Smooth muscle cell (in vitro differentiated cells): ENCODE measurements around the gene CPT1C. TPM values are rescaled to one million over a fixed set of nuclear protein-coding genes. Genes with fewer than 3 reads are reported as not detected.

ENCODE experiments used
- DNase-seq: peaks from one replicate; lab custom pipeline; 2025; ENCODE audit not compliant: unreplicated experiment; lab: John Stamatoyannopoulos, UW
- H2AFZ ChIP-seq: fragments of 200-600 bp; sonication (generic); 2 replicates; pipeline ENCODE4 v1.6.0; 2016; ENCODE audit warnings: antibody characterized with exemption, low read depth, mild to moderate bottlenecking
- H3F3A ChIP-seq: fragments of 200-600 bp; sonication (generic); 2 replicates; pipeline ENCODE4 v1.6.0; 2017; ENCODE audit warnings: antibody characterized with exemption, low read depth
- H3K27ac ChIP-seq: fragments of 200-600 bp; sonication (generic); 2 replicates; pipeline ENCODE4 v1.5.1; 2016; ENCODE audit warnings: low read depth, mild to moderate bottlenecking
- H3K27me3 ChIP-seq: fragments of 200-600 bp; sonication (generic); 2 replicates; pipeline ENCODE4 v1.6.1; 2016; ENCODE audit warnings: low read depth, mild to moderate bottlenecking
- H3K36me3 ChIP-seq: fragments of 200-600 bp; sonication (generic); 2 replicates; pipeline ENCODE4 v1.5.1; 2016; ENCODE audit warnings: low read depth
- H3K4me1 ChIP-seq: fragments of 200-600 bp; sonication (generic); 2 replicates; pipeline ENCODE4 v1.5.1; 2016; ENCODE audit warnings: low read depth
- H3K4me2 ChIP-seq: fragments of 200-600 bp; sonication (generic); 2 replicates; pipeline ENCODE4 v1.6.0; 2016; ENCODE audit warnings: mild to moderate bottlenecking
- H3K4me3 ChIP-seq: fragments of 200-600 bp; sonication (generic); 2 replicates; pipeline ENCODE4 v1.5.1; 2016; ENCODE audit warnings: mild to moderate bottlenecking
- H3K79me2 ChIP-seq: fragments of 200-600 bp; sonication (generic); 2 replicates; pipeline ENCODE4 v1.6.0; 2016; ENCODE audit warnings: low read depth, mild to moderate bottlenecking
- H3K9ac ChIP-seq: fragments of 200-600 bp; sonication (generic); 2 replicates; pipeline ENCODE4 v1.6.0; 2016; ENCODE audit warnings: low read depth
- H3K9me3 ChIP-seq: fragments of 200-600 bp; sonication (generic); replicated peaks from 2 replicates; pipeline ENCODE4 v1.5.1; 2016; ENCODE audit warnings: low read depth
- H4K20me1 ChIP-seq: fragments of 200-600 bp; sonication (generic); 2 replicates; pipeline ENCODE4 v1.6.0; 2016; ENCODE audit warnings: low read depth
- CTCF ChIP-seq: fragments of 200-600 bp; sonication (generic); IDR thresholded peaks from 2 replicates; pipeline ENCODE4 v1.5.1; 2017; ENCODE audit warnings: borderline replicate concordance, mild to moderate bottlenecking, antibody characterized with exemption; ENCODE audit not compliant: insufficient read depth, poor library complexity, severe bottlenecking
- WGBS: methylation state at CpG from one replicate; pipeline ENCODE4 v1.1.7; 2016; ENCODE audit warnings: low lambda C conversion rate; 5-methylcytosine and 5-hydroxymethylcytosine counted together
- polyA plus RNA-seq: library from polyadenylated mRNA; unstranded; fragments of >200 nt; fragmentation: Nextera tagmentation; extraction: Ambion mirVana; gene quantifications from 2 replicates; pipeline ENCODE4 v1.2.1, GENCODE V29; 2016
- total RNA-seq: library from RNA; depleted of rRNA; stranded (reverse); fragments of >200 nt; gene quantifications from 2 replicates; pipeline ENCODE4 v1.2.3, GENCODE V29; 2014

CPT1C gene
- total and polyA plus RNA-seq, 2 experiments from 2014 or later: 19.7 to 20.0 TPM

DNA sequence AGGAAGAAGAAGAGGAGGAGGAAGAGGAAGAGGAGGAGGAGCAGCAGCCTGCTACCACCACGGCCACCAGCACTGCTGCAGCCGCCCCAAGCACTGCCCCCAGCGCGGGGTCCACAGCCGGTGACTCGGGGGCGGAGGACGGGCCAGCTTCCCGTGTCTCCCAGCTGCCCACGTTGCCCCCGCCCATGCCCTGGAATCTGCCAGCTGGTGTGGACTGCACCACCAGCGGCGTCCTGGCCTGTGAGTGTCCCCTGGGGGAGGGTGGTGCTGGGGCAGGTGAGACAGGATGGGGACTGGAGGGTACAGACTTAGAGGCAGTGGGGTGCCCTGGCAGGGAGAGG lies 37.5 kb upstream of the CPT1C start:
- Histone ChIP-seq H4K20me1 (peaks cover 34% of the 10 kb centered on the region), H3F3A (no peaks in the 10 kb centered on the region), H3K27ac (no peak overlapping the region), H3K4me3 (no peak overlapping the region), H3K9me3 (no peaks in the 10 kb centered on the region), H3K27me3 (no peaks in the 10 kb centered on the region), H3K79me2 (peaks cover 6% of the 10 kb centered on the region), H3K4me1 (no peaks in the 10 kb centered on the region), H2AFZ (no peak overlapping the region), H3K36me3 (no peaks in the 10 kb centered on the region), H3K9ac (no peak overlapping the region), H3K4me2 (no peak overlapping the region)
- TF ChIP-seq CTCF: no peak
- WGBS: 96% methylated on average over 13 of the region's 13 CpGs
- no peak for DNase-seq

GRCh38 chr19:49654581-49654980 lies 36.3 kb upstream of the CPT1C start:
- Histone ChIP-seq H3K79me2 (no peaks in the 10 kb centered on the region), H3K9me3 (no peaks in the 10 kb centered on the region), H3K4me1 (no peaks in the 10 kb centered on the region), H3K27me3 (no peaks in the 10 kb centered on the region), H3K36me3 (no peaks in the 10 kb centered on the region), H3K4me3 (no peak overlapping the region), H4K20me1 (peaks cover 23% of the 10 kb centered on the region), H3K9ac (no peak overlapping the region), H3F3A (no peaks in the 10 kb centered on the region), H2AFZ (no peak overlapping the region), H3K4me2 (no peak overlapping the region), H3K27ac (no peak overlapping the region)
- no peak for TF ChIP-seq CTCF
- no peak for DNase-seq
- WGBS: 98% methylated on average over 10 of the region's 10 CpGs

DNA sequence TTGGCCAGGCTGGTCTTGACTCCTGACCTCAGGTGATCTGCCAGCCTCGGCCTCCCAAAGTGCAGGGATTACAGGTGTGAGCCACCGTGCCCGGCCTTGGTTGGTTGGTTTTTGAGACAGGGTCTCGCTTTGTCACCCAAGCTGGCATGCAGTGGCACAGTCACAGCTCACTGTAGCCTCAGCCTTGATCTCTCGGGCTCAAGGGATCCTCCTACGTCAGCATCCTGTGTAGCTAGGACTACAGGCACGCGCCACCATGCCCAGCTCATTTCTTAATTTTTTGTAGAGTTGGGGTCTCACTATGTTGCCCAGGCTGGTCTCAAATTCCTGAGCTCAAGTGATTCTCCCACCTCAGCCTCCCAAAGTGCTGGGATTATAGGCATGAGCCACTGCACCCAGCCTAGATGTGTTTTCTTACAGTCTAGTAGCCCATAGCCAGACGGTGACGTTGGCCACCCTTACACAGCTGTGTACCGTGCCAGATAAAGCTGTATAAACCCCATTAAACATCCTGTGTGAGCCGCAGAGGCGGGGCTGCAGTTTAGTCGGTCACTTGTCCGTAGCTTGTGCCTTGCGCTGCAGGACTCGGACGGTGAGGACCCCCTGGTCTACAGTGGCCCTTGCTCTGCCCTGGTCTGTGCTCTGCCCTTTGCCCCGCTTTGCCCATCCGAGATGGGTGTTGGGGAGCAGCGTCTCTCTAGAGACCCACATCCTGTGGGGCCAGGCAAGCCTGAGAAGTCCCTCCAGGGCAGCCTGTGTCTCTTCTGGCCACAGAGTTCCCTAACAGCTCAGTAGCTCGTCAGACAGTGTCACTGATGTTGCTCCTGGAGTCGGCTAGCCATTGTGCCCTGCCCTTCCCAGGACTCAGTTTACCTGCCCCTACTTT lies 35.1 kb upstream of the CPT1C start:
- no peak overlapping the region for H3K4me3 ChIP-seq
- peaks cover 20% of the 10 kb centered on the region for H4K20me1 ChIP-seq
- H3K36me3 ChIP-seq: no peaks in the 10 kb centered on the region
- H3K79me2 ChIP-seq: no peaks in the 10 kb centered on the region
- no peak overlapping the region for H3K9ac ChIP-seq
- H3K9me3 ChIP-seq: no peaks in the 10 kb centered on the region
- no peaks in the 10 kb centered on the region for H3F3A ChIP-seq
- H3K27me3 ChIP-seq: no peaks in the 10 kb centered on the region
- H3K4me1 ChIP-seq: no peaks in the 10 kb centered on the region
- H2AFZ ChIP-seq: no peak overlapping the region
- no peak overlapping the region for H3K4me2 ChIP-seq
- TF ChIP-seq CTCF: no peak
- H3K27ac ChIP-seq: no peak overlapping the region
- WGBS: 96% methylated on average over 23 of the region's 23 CpGs
- DNase-seq: no peak
